Neural crest cell (in vitro differentiated cells): ENCODE data around the gene FXYD5. TPM values are rescaled to one million over a fixed set of nuclear protein-coding genes. Genes with fewer than 3 reads are reported as not detected.

Experiments
- DNase-seq: peaks from one replicate; pipeline ENCODE4 v3.0.0; 2021; ENCODE audit warnings: low read depth, mixed read lengths, low spot score
- H3K27ac Mint-ChIP-seq: one replicate; pipeline ENCODE4 v1.8.0; 2021; ENCODE audit warnings: mild to moderate bottlenecking, mixed read lengths; ENCODE audit not compliant: unreplicated experiment
- H3K27me3 Mint-ChIP-seq: 2 replicates; pipeline ENCODE4 v1.8.0; 2021; ENCODE audit warnings: low read depth, mild to moderate bottlenecking, mixed read lengths
- H3K36me3 Mint-ChIP-seq: 2 replicates; pipeline ENCODE4 v1.8.0; 2021; ENCODE audit warnings: low read depth, mild to moderate bottlenecking, mixed read lengths
- H3K4me1 Mint-ChIP-seq: 2 replicates; pipeline ENCODE4 v1.8.0; 2021; ENCODE audit warnings: mixed read lengths
- H3K4me3 Mint-ChIP-seq: one replicate; pipeline ENCODE4 v1.8.0; 2021; ENCODE audit warnings: mild to moderate bottlenecking, mixed read lengths
- H3K9me3 Mint-ChIP-seq: 2 replicates; pipeline ENCODE4 v1.8.0; 2021; ENCODE audit warnings: mixed read lengths
- CTCF ChIP-seq: fragments of 200-600 bp; sonication (generic); conservative IDR thresholded peaks from 2 replicates; pipeline ENCODE4 v1.5.0; 2021; ENCODE audit warnings: antibody characterized with exemption, mild to moderate bottlenecking
- total RNA-seq: library from RNA; stranded (reverse); gene quantifications from 2 replicates; pipeline ENCODE4 v1.2.1, GENCODE V29; 2021

The FXYD5 gene
- total RNA-seq, 1 donor from 2014 or later: 13.3 TPM

- Mint-ChIP-seq H3K27ac (no peak overlapping the region), H3K27me3 (peaks cover 18% of the 10 kb centered on the region), H3K9me3 (no peaks in the 10 kb centered on the region), H3K4me3 (no peak overlapping the region), H3K4me1 (peaks cover 6% of the 10 kb centered on the region), H3K36me3 (no peaks in the 10 kb centered on the region)
- no peak for TF ChIP-seq CTCF
- DNase-seq: no peak
These were observed 48.5 kb downstream of the FXYD5 start for GRCh38 chr19:35202722-35203688.

- H3K9me3 Mint-ChIP-seq: no peaks in the 10 kb centered on the region
- H3K27ac Mint-ChIP-seq: no peak overlapping the region
- H3K4me1 Mint-ChIP-seq: peaks cover 6% of the 10 kb centered on the region
- H3K36me3 Mint-ChIP-seq: no peaks in the 10 kb centered on the region
- H3K27me3 Mint-ChIP-seq: peaks cover 6% of the 10 kb centered on the region
- no peak for TF ChIP-seq CTCF
- H3K4me3 Mint-ChIP-seq: no peak overlapping the region
- DNase-seq: no peak
These were observed 50.5 kb downstream of the FXYD5 start for GRCh38 chr19:35204799-35205732.

- no peak overlapping the region for H3K4me3 Mint-ChIP-seq
- no peak for DNase-seq
- no peak overlapping the region for H3K27ac Mint-ChIP-seq
- H3K4me1 Mint-ChIP-seq: peaks cover 6% of the 10 kb centered on the region
- no peaks in the 10 kb centered on the region for H3K36me3 Mint-ChIP-seq
- TF ChIP-seq CTCF: no peak
- H3K9me3 Mint-ChIP-seq: no peaks in the 10 kb centered on the region
- H3K27me3 Mint-ChIP-seq: peaks cover 4% of the 10 kb centered on the region
These were observed 51.3 kb downstream of the FXYD5 start for GRCh38 chr19:35205733-35206323.

GRCh38 chr19:35206379-35206778, 51.8 kb downstream of the FXYD5 start:
- no peaks in the 10 kb centered on the region for H3K36me3 Mint-ChIP-seq
- H3K4me1 Mint-ChIP-seq: peaks cover 6% of the 10 kb centered on the region
- TF ChIP-seq CTCF: no peak
- DNase-seq: no peak
- H3K27ac Mint-ChIP-seq: no peak overlapping the region
- H3K4me3 Mint-ChIP-seq: no peak overlapping the region
- H3K27me3 Mint-ChIP-seq: peaks cover 2% of the 10 kb centered on the region
- H3K9me3 Mint-ChIP-seq: no peaks in the 10 kb centered on the region

DNA sequence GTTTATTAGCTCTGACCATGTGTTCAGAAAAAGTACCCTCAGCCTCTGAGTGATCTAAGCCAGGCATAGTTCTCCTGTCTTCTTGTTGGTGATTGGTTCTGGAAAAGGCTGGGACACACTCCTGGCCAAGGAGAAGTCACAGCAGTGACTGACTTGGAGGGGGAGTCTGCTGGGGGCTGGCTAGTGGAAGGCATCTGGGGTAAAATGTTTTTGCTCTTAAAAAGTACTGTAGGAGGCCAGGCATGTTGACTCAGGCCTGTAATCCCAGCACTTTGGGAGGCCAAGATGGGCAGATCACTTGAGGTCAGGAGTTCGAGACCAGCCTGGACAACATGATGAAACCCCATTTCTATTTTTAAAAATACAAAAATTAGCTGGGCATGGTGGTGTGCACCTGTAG, 52.3 kb downstream of the FXYD5 start:
- Mint-ChIP-seq H3K27ac (no peak overlapping the region), H3K4me1 (peaks cover 6% of the 10 kb centered on the region), H3K4me3 (no peak overlapping the region)

More for the DNA sequence above, 52.3 kb downstream of the FXYD5 start:
- Mint-ChIP-seq H3K9me3 (no peaks in the 10 kb centered on the region), H3K27me3 (no peaks in the 10 kb centered on the region), H3K36me3 (no peaks in the 10 kb centered on the region)
- no peak for TF ChIP-seq CTCF
- DNase-seq: no peak
